Measurements from ENCODE around the gene SEMA3B. TPM values are rescaled to one million over a fixed set of nuclear protein-coding genes. Genes with fewer than 3 reads are reported as not detected.

Gene SEMA3B
- total RNA-seq, 6 donors from 2014 or later: 98.3 to 242 (median 122) TPM

DNA sequence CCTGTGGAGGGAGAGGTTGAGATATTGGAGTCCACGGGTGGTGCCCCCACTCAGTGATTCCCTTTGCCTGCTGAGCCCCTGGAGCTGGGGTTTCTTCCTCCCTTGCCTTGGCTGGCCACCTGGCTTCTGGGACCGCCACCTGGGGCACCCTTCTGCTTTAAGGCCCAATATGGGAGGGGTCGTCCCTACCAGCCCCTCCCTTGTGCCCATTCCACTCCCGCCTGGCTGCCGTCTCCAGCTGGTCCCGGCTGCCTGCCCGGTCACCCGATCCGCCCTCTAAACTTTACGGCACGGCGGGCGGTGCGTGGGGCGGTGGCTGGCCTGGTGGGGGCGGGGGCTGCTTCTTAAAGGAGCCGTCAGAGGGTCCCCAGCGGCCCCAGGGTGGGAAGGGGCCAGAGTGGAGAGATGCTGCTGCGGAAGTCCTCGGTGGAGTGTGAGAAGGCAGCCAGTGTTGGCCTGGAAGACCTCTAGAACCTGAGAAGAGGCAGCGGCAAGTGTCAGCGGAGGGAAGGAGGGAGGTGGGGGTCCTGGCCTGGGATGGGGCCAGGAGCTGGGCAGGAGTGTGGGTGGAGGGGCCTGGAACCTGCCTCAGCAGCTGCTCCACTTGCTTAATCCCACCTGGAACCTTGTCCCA, 1.6 kb upstream of the SEMA3B start:
- Histone ChIP-seq H3K4me3 (peak overlapping the region; percentile 39 to 57 (median 48)), H3K27me3 (no peaks in the 10 kb centered on the region), H3K9me3 (no peaks in the 10 kb centered on the region), H3K27ac (peak overlapping the region; percentile 84 to 98 (median 96)), H3K36me3 (no peaks in the 10 kb centered on the region), H3K4me1 (peaks cover 63 to 82% (median 71%) of the 10 kb centered on the region in 4 donors)
- peak; percentile 73 to 92 for DNase-seq
- WGBS, 2 donors: 11 to 30% methylated on average over 9 to 15 of the region's 22 CpGs
- ATAC-seq (ENCODE audit: low FRiP score in 2 of 2): peak; percentile 52 to 54
- TF ChIP-seq, protein P1, sequence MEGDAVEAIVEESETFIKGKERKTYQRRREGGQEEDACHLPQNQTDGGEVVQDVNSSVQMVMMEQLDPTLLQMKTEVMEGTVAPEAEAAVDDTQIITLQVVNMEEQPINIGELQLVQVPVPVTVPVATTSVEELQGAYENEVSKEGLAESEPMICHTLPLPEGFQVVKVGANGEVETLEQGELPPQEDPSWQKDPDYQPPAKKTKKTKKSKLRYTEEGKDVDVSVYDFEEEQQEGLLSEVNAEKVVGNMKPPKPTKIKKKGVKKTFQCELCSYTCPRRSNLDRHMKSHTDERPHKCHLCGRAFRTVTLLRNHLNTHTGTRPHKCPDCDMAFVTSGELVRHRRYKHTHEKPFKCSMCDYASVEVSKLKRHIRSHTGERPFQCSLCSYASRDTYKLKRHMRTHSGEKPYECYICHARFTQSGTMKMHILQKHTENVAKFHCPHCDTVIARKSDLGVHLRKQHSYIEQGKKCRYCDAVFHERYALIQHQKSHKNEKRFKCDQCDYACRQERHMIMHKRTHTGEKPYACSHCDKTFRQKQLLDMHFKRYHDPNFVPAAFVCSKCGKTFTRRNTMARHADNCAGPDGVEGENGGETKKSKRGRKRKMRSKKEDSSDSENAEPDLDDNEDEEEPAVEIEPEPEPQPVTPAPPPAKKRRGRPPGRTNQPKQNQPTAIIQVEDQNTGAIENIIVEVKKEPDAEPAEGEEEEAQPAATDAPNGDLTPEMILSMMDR (IDR thresholded peaks at IDR 0.05): no peak
- TF ChIP-seq EP300 (IDR thresholded peaks at IDR 0.05): peak in 1 of 4 donors; percentile 69
- TF ChIP-seq POLR2AphosphoS5 (IDR thresholded peaks at IDR 0.05): peak; percentile 72 to 88
- peak in 2 of 4 donors; percentile 35 to 81 for TF ChIP-seq POLR2A (IDR thresholded peaks at IDR 0.05)

DNA sequence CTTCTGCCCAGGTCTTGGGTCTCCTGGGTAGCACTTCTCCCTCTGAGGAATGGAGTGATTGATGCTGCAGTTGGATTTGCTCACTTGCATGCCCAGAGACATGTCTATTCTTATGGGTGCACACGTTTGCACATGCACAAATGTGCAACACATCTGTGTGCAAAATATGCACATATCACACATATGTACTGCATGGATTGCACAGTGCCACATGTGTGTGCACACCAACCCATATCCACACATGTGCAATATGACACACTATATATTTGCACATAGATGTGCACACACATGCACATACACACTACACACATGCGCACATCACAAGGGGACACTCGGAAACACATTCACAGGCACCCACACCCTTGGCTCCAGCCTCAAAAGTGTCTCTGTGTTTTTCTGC, 671 bp upstream of the SEMA3B start:
- 44 to 53% methylated on average over 3 of the region's 3 CpGs for WGBS, 2 donors

DNA sequence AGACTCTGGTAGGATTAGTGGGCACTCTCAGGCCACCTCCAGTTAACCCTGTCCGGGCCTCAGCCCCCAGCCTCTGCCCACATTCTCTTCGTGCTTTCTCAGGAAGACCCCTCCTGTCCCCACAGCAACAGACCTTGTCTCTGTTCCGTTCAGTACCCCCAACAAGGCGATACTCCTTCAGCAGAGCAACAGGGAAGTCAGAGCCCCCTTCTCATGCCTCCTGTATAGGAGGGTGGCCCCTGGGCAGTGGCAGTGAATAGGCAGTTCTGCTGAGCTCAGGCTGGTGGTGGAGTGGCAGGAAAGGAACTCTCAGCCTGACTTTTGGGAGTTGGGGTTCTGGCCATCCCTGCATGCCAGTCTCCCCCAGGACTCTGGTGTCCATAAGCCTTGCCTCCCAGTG, 513 bp downstream of the SEMA3B start:
- Histone ChIP-seq H3K4me3 (peak overlapping the region in 3 of 4 donors; percentile 23 to 57 (median 43)), H3K36me3 (no peaks in the 10 kb centered on the region), H3K27me3 (peaks cover 0 to 4% (median under 1%) of the 10 kb centered on the region in 4 donors), H3K4me1 (peaks cover 68 to 92% (median 76%) of the 10 kb centered on the region in 4 donors), H3K27ac (peak overlapping the region; percentile 84 to 98 (median 92)), H3K9me3 (no peaks in the 10 kb centered on the region)
- 66 to 72% methylated on average over 4 of the region's 4 CpGs for WGBS, 2 donors
- ATAC-seq (ENCODE audit: low FRiP score in 2 of 2) (no peak), DNase-seq (no peak)
- no peak for TF ChIP-seq EP300 (IDR thresholded peaks at IDR 0.05)
- no peak for TF ChIP-seq POLR2AphosphoS5 (IDR thresholded peaks at IDR 0.05)
- no peak for TF ChIP-seq POLR2A (IDR thresholded peaks at IDR 0.05)
- TF ChIP-seq, protein P1 (IDR thresholded peaks at IDR 0.05): no peak

More for the DNA sequence above, 671 bp upstream of the SEMA3B start:
- no peak for ATAC-seq (ENCODE audit: low FRiP score in 2 of 2)
- Histone ChIP-seq H3K4me3 (peak overlapping the region in 3 of 4 donors; percentile 41 to 57 (median 54)), H3K9me3 (no peaks in the 10 kb centered on the region), H3K36me3 (no peaks in the 10 kb centered on the region), H3K27ac (peak overlapping the region; percentile 84 to 98 (median 96)), H3K27me3 (no peaks in the 10 kb centered on the region), H3K4me1 (peaks cover 67 to 91% (median 77%) of the 10 kb centered on the region in 4 donors)
- TF ChIP-seq EP300 (IDR thresholded peaks at IDR 0.05) (no peak), POLR2A (IDR thresholded peaks at IDR 0.05) (no peak), POLR2AphosphoS5 (IDR thresholded peaks at IDR 0.05) (no peak)
- TF ChIP-seq, protein P1 (IDR thresholded peaks at IDR 0.05): no peak
- no peak for DNase-seq

DNA sequence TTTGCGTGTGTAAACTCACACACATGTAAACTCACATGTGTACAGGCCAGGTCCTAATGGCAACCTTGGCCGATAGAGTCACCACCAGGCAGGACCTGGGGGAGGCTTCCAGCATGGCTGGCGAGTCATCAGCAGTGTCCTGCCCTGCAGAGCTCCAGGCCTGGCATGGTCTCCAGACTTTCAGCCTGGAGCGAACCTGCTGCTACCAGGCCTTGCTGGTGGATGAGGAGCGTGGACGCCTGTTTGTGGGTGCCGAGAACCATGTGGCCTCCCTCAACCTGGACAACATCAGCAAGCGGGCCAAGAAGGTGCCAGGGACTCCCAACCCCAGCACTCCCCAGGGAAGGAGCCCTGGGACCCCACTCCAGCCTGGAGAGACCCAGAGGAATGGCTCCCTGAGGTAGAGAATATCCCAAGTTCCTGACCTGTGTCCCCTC, 1.0 kb downstream of the SEMA3B start:
- TF ChIP-seq POLR2A (IDR thresholded peaks at IDR 0.05) (no peak), POLR2AphosphoS5 (IDR thresholded peaks at IDR 0.05) (no peak), EP300 (IDR thresholded peaks at IDR 0.05) (no peak)
- TF ChIP-seq, protein P1 (IDR thresholded peaks at IDR 0.05): no peak
- Histone ChIP-seq H3K4me1 (peaks cover 65 to 91% (median 73%) of the 10 kb centered on the region in 4 donors), H3K27ac (peak overlapping the region in 3 of 4 donors; percentile 88 to 98 (median 96)), H3K4me3 (peak overlapping the region in 2 of 4 donors; percentile 43 to 57), H3K36me3 (peaks cover 0 to 2% (median 0%) of the 10 kb centered on the region in 4 donors), H3K27me3 (peaks cover 0 to 6% (median 2%) of the 10 kb centered on the region in 4 donors), H3K9me3 (no peaks in the 10 kb centered on the region)
- 76 to 97% methylated on average over 2 to 6 of the region's 8 CpGs for WGBS, 2 donors
- DNase-seq (no peak), ATAC-seq (ENCODE audit: low FRiP score in 2 of 2) (no peak)

Measured in upper lobe of left lung (tissue), 6 donors.